IPS-11a (cell line): ENCODE measurements around the gene CKB.
"Not testable (repeated sequence)": the region's sequence is repeated elsewhere in the genome, so short reads cannot be mapped to it uniquely, and the experiment has no call there.

Experiments used
- H3K4me3 ChIP-seq: one replicate; pipeline ENCODE4 v1.5.1; 2013; ENCODE audit warnings: low read depth, low read length, control low read depth

CKB gene

GRCh38 chr14:103514596-103515421, 7.8 kb downstream of the CKB start:
- H3K4me3 ChIP-seq = no peak overlapping the region

DNA sequence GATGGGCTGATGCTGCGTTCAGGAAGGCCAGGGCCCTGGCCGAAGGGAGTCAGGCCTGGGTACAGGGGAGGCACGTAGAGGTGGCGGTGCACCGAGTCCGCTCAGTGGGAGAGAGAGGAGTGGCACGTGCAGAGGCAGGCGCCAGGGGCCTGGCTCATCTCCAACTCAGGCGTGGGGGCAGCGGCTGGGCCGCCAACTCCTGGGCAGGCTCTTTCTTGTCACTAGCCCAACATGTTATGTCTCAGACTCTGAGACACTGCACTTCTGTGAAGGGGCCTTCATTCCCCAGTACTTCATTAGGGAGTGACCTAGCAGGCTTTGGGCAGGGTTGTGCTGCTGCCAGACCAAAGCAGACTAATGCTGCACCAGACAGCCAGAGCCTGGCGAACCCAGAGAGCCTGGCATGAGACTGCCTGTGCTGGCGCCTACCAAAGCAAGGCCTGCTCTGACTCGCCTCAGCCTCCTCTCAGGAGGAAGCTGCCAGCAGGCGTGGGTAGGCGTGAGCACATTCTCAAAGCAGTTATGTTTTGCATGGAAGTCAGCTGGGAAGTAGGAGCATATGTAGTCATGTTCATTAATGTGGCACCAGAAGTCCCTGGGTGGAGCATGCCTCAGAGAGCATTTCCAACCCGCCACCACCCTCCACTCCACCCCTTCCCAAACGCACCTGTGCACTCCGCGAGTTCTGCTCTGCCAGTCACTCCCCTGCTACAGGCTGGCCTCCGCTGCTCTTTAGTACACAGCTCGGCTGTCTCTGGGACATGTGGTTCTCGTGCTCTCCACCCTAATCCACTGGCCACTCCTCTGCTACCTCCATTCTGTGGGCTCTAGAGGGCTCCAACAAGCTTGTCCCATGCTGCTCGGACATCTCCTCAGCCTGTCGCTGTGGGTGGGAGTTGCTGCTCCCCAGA, 9.7 kb downstream of the CKB start:
- no peak overlapping the region for H3K4me3 ChIP-seq

GRCh38 chr14:103512180-103512579, 10.4 kb downstream of the CKB start:
- not testable (repeated sequence) for H3K4me3 ChIP-seq

- no peak overlapping the region for H3K4me3 ChIP-seq
Measured at GRCh38 chr14:103510724-103511693, 11.6 kb downstream of the CKB start.

- H3K4me3 ChIP-seq = no peak overlapping the region
Measured at GRCh38 chr14:103509864-103510723, 12.5 kb downstream of the CKB start.

DNA sequence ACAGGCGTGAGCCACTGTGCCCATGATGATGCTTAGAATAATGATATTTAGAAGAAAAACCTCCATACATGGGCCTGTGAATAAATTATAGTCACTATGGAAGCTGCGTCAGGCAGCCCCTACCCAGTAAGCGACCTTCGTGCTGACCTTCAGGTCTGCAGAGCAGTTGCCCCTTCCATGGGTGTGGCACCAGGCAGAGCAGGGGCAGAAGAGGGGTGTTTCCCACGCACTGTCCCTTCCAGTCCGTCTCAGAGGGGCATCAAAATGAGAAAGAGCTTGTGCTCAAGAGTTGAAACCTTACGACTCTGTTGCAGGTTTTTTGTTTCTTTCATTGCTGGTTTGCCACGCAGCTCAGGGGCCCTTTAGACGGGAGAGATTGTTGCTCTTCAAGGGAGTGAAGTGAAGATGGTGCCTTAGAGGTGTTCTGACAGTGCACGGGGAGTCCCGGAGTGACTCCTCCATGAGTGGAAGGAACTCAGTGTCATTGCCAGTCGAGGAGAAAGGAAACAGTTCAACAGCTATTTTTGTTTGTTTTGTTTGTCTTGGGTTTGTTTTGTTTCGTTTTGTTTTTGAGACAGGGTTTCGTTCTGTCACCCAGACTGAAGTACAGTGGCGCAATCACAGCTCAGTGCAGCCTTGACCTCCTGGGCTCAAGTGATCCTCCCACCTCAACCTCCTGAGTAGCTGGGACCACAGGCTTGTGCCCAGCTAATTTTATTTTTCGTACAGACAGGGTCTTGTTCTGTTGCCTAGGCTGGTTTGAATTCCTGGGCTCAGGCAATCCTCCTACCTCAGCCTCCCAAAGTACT, 13.9 kb downstream of the CKB start:
- no peak overlapping the region for H3K4me3 ChIP-seq

GRCh38 chr14:103507751-103508150, 14.9 kb downstream of the CKB start:
- no peak overlapping the region for H3K4me3 ChIP-seq

- H3K4me3 ChIP-seq = no peak overlapping the region
Measured at GRCh38 chr14:103504991-103505565, 17.6 kb downstream of the CKB start.

DNA sequence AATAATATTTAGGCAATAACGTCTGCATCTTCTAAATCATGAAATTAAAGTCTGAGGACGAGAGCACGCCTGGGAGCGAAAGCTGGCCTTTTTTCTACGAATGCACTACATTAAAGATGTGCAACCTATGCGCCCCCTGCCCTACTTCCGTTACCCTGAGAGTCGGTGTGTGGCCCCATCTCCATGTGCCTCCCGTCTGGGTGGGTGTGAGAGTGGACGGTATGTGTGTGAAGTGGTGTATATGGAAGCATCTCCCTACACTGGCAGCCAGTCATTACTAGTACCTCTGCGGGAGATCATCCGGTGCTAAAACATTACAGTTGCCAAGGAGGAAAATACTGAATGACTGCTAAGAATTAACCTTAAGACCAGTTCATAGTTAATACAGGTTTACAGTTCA, 19.3 kb downstream of the CKB start:
- no peak overlapping the region for H3K4me3 ChIP-seq

GRCh38 chr14:103502877-103503276, 19.8 kb downstream of the CKB start:
- no peak overlapping the region for H3K4me3 ChIP-seq

GRCh38 chr14:103501921-103502669, 20.5 kb downstream of the CKB start:
- no peak overlapping the region for H3K4me3 ChIP-seq

- no peak overlapping the region for H3K4me3 ChIP-seq
Measured at GRCh38 chr14:103501041-103501870, 21.4 kb downstream of the CKB start.

DNA sequence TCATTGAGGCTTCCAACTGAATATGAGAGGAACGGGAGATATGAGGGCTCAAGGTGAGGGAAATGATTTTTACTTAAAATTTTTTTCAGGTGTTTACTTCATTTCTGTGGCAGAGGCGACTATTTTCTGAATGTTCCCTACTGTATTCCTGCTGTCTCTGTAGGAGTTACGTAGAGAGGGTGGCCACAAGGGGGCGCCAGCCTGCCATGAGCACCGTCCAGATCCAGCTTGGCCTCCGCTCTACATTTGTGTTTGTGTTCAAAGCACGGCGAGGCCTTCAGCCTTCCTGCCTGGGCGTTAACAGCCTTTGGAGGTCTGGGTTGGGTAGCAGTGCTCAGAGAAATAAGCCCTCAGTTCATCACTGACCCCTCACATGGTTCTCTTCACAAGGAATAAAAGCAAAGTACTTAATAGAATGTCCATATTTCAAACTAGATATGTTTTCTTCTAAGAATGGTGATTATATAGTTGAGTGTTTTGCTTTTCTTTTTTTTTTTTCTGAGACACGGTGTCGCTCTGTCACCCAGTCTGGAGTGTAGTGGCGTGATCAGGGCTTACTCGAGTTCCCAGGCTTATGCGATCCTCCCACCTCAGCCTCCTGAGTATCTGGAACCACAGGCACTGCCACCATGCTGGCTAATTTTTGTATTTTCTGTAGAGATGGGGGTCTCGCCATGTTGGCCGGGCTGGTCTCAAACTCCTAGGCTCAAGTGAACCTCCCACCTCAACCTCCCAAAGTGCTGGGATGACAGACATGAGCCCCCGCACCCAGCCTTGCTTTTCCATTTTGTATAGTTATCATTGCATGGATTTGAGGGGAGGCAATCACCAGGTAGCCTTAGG, 22.3 kb downstream of the CKB start:
- H3K4me3 ChIP-seq = no peak overlapping the region

DNA sequence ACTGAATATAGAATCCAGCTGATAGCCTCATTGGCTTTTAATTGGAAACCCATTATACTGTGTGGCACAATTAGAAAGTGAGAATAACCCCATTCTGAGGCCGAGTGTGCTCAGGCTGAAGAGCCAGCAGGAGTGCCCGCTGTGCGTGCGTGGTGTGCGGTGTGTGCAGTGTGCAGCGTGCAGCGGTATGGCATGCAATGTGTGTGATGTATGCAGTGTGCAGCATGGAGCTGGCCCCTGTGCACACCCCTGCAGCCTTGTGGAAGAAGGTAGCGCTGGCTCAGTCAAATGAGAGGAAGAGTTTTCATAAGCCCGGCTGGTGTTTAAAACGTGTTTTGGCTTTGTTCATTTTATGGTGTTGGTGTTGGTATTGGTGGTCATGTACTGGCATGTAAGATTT, 22.9 kb downstream of the CKB start:
- H3K4me3 ChIP-seq = no peak overlapping the region

- no peak overlapping the region for H3K4me3 ChIP-seq
Measured at GRCh38 chr14:103496776-103497175, 25.9 kb downstream of the CKB start.

DNA sequence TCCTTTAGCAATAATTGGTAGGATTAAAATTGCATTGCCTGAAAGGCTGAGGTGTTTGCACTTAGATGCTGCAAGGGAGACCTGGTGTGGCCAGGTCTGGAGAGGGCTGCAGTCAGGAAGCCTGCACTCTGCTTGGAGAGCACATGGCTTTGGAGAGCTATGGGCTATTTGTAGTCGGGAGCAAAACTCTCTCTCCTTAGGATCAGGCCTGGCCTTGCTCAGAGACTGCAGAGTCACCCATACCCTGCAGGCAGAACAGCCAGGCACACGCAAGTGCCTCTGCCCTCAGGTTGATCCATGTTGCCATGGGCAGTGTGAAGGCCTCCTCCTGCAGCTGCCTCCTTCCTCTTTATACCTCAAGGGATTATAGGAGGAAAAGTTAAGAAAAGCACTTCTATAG, 26.8 kb downstream of the CKB start:
- no peak overlapping the region for H3K4me3 ChIP-seq
